ENCODE results near the gene MDM1.
A peak's percentile ranks its signal among the peaks of the same experiment; 100 is the strongest.

- TF ChIP-seq CTCF (optimal IDR thresholded peaks at IDR 0.05 in 1 of 3, IDR thresholded peaks at IDR 0.05 in 1 of 3, conservative IDR thresholded peaks at IDR 0.05 in 1 of 3; ENCODE audit: extremely low read depth in 1 of 3, insufficient read depth in 2 of 3, low read length in 3 of 3) (peak in 1 of 3 experiments; percentile 46), EZH2 (IDR thresholded peaks at IDR 0.05; ENCODE audit: low read length) (no peak)
Observed at GRCh38 chr12:68334132-68334531, 2.0 kb upstream of the MDM1 start.
